Loucy (cell line): ENCODE results near the gene OSBPL3.

Source experiments
- CTCF ChIP-seq: fragments of 200-600 bp; sonication (generic); conservative IDR thresholded peaks from 2 replicates; pipeline ENCODE4 v1.5.1; 2014; ENCODE audit warnings: mild to moderate bottlenecking, antibody characterized with exemption, low read length
- EZH2phosphoT487 ChIP-seq: fragments of 200-600 bp; IDR thresholded peaks from 2 replicates; pipeline ENCODE4 v1.6.1; 2018; ENCODE audit warnings: antibody characterized with exemption, mild to moderate bottlenecking, moderate library complexity, borderline replicate concordance

- TF ChIP-seq EZH2phosphoT487, result no peak
- no peak for TF ChIP-seq CTCF
Measured at GRCh38 chr7:24777806-24778205, 202.2 kb downstream of the OSBPL3 start.
